Ovary (tissue), 3 donors: Measurements from ENCODE around the gene TXNDC17.

ENCODE experiments used
- EP300 ChIP-seq: sonication (generic); formaldehyde crosslinking; IDR thresholded peaks from one replicate; pipeline ENCODE4 v1.6.1; 2017; ENCODE audit warnings: antibody characterized with exemption
- POLR2A ChIP-seq: fragments of 450-650 bp; IDR thresholded peaks from one replicate; pipeline ENCODE4 v1.6.1; 2017; ENCODE audit warnings: antibody characterized with exemption, mild to moderate bottlenecking, moderate library complexity
- TF ChIP-seq, protein P1 (sequence below), 3 donors: fragments of 450-650 bp in 2 of 3; fragments of 200-600 bp in 1 of 3; IDR thresholded peaks; one replicate each; pipeline versions ENCODE4 v1.5.1 to v1.8.0; 2016 to 2022; ENCODE audit warnings: antibody characterized with exemption in 3 of 3, mild to moderate bottlenecking in 1 of 3
- donor health status: DM: no; HTN: no; CAD: no.

DNA sequence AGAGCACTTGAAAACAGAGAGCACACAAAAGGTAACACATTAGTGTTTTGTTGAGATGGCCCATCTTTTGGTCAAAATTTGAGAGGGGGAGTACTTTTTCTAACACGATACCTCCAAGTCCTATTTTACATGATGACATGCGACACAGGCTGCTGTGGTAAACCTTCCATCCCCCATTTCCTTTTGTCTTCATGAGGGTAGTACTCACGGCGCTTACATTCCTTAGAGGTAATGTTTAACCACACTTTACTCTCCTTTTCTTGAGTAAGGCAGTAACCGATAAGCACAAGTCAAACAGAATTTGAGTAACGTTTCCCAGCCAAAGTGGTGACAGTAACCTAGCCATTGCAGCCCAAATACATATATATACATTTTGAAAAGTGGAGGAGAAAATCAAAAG is 48.7 kb upstream of the TXNDC17 start:
- TF ChIP-seq, protein P1, sequence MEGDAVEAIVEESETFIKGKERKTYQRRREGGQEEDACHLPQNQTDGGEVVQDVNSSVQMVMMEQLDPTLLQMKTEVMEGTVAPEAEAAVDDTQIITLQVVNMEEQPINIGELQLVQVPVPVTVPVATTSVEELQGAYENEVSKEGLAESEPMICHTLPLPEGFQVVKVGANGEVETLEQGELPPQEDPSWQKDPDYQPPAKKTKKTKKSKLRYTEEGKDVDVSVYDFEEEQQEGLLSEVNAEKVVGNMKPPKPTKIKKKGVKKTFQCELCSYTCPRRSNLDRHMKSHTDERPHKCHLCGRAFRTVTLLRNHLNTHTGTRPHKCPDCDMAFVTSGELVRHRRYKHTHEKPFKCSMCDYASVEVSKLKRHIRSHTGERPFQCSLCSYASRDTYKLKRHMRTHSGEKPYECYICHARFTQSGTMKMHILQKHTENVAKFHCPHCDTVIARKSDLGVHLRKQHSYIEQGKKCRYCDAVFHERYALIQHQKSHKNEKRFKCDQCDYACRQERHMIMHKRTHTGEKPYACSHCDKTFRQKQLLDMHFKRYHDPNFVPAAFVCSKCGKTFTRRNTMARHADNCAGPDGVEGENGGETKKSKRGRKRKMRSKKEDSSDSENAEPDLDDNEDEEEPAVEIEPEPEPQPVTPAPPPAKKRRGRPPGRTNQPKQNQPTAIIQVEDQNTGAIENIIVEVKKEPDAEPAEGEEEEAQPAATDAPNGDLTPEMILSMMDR (IDR thresholded peaks at IDR 0.05) = no peak
- no peak for TF ChIP-seq POLR2A
- no peak for TF ChIP-seq EP300
